Activated CD4-positive, CD25-positive, alpha-beta regulatory T cell treated with anti-CD3 and anti-CD28 coated beads, Interleukin-2, amount 50 U/mL, for 16 hours (primary cell): ENCODE data around the gene SSMEM1.
"Not testable (repeated sequence)": the region's sequence is repeated elsewhere in the genome, so short reads cannot be mapped to it uniquely, and the experiment has no call there.

Source experiments
- DNase-seq: peaks from one replicate; pipeline ENCODE4 v3.0.0-alpha.2; 2020; ENCODE audit warnings: low read depth, low spot score

SSMEM1 gene

DNA sequence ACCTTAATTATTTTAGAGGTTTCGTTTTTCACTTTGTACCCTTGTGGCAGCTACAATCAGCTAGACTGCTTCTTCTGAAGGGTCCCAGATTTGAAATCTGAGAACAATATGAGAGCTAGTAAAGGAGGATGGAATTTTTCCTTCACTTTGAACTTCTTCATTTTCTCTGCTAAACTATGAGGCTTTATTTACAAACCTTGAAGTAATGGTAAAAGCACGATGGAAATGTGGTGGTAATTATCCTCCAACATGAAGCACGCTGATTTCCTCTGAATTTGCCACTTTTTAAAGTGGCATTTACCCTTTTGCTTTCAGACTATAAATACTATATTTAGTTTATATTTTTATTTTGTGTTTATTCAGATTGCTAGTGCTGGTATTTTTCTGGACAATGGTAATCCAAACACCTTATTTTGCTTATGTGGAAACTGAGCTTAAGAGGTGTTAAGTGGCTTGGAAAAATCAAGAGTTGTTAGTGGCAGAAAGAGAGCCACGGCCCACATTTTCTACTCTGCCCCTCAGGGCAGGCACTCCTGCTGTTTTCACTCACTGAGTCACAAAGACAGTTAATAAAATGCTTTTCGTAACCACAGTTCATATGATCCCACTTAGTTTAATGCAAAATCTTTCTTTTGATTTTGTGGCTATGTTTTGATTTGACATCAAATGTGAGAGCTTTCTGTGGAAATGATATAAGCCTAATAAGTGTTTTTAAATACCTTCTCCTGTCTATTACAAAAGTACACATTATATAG is 2.7 kb downstream of the SSMEM1 start:
- no peak for DNase-seq

DNA sequence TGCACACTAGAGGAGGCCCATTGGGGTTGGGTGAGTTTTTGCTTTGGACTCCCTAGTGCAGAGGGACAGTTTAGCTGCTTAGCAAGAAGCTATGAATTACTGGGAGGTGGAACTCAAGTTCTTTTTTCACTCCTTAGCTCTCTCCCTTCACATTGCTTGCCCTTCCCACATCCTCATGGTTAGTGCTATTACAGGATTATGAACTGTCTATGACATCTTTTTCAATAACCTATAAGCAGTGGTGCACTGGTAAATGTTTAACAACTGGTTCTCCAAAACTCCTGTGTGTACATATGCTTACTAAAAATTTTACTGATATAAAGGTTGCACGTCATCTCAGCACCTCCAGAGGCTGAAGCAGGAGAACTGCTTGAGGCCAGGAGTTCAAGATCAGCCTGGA is 6.2 kb downstream of the SSMEM1 start:
- DNase-seq, result no peak

DNA sequence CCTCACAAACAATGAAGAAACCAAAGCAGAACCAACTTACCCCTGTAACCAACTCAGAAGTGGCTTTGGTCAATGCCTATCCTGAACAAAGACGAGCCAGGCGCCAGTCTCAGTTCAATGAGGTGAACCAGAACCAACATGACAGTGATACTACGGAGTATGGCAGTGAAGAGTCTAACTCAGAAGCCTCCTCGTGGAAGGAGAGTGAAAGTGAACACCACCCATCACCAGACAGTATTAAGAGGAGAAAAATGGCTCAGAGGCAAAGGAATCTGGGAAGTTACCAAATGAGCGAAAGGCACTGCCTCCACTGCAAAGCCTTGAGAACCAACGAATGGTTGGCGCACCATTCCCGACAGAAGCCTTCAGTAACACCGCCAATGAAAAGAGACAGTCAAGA is 8.4 kb downstream of the SSMEM1 start:
- no peak for DNase-seq

GRCh38 chr7:130216750-130217149 is 9.1 kb downstream of the SSMEM1 start:
- no peak for DNase-seq

- DNase-seq, result no peak
Measured at GRCh38 chr7:130218806-130219620, 11.4 kb downstream of the SSMEM1 start.

DNA sequence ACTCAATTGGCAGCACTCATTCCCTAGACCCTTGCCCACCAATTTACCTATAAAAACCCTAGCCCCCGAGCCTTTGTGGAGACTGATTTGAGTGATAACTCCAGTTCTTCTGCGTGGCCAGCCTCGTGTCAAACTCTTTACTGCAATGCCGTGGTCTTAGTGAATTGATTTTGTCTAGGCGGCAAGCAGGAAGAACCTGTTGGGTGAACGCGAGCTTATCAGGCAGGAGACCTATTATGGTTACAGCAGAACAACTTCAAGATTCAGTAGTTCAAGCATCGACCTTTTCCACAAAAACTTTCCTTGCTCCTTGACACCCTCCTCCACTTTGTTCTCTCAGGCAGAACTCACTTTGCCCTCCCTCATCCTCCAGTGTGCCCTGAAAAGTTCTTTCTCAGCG is 12.2 kb downstream of the SSMEM1 start:
- no peak for DNase-seq

DNA sequence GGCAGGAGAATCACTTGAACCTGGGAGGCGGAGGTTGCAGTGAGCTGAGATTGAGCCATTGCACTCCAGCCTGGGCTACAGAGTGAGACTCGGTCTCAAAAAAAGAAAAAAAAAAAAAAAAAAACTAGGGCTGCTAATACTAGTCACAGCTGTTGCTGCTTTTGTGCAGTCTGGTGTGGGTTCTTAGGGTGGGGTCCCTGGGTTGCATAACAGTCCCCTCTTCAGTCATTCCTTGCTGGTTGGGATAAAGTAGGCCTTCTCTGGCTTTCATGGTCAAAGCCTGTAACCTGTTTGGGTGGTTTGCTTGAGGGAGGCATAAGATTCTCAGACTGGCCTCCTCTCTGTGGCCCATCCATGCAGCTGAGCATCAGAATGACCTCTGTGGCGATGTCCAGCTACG is 14.1 kb downstream of the SSMEM1 start:
- no peak for DNase-seq

GRCh38 chr7:130223646-130224045 is 16.0 kb downstream of the SSMEM1 start:
- no peak for DNase-seq

DNA sequence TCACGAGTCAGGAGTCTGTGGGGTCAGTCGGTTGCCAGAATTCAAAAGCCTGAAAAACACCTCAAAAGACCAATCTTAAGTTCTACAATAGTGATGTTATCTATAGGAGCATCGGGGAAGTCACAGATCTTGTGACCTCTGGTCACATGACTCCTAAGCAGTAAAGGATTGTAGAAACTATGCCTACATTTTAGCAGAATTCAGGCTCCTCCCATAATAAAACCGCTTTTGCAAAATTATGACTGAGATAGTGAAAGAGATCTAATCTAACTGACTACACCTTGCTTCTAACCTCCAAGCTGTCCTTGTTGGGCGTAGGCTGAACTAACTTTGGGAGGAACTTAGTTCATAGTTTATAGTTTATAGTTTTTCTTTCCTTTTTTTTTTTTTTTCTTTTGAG is 16.6 kb downstream of the SSMEM1 start:
- no peak for DNase-seq

DNA sequence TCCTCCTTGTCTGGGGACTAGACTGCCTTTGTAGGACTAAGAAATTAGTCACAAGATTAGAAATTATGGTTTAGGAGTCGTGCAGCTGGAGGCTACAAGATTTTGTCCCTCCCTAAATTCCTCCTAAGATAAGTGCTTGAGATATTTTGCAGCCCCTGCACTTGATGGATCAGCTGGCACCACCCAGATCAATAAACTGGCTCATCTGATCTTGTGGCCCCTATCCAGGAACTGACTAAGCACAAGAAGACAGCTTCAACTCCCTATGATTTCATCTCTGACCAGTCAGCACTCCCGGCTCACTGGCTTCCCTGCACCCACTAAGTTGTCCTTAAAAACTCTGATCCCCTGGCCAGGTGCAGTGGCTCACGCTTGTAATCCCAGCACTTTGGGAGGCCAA is 17.3 kb downstream of the SSMEM1 start:
- DNase-seq, result not testable (repeated sequence)

GRCh38 chr7:130226333-130226732 is 18.7 kb downstream of the SSMEM1 start:
- DNase-seq, result no peak

- no peak for DNase-seq
Measured at GRCh38 chr7:130227883-130228575, 20.4 kb downstream of the SSMEM1 start.

- no peak for DNase-seq
Measured at GRCh38 chr7:130228840-130229502, 21.3 kb downstream of the SSMEM1 start.

- DNase-seq, result not testable (repeated sequence)
Measured at GRCh38 chr7:130229981-130230380, 22.3 kb downstream of the SSMEM1 start.

GRCh38 chr7:130231792-130232191 is 24.1 kb downstream of the SSMEM1 start:
- DNase-seq, result no peak

DNA sequence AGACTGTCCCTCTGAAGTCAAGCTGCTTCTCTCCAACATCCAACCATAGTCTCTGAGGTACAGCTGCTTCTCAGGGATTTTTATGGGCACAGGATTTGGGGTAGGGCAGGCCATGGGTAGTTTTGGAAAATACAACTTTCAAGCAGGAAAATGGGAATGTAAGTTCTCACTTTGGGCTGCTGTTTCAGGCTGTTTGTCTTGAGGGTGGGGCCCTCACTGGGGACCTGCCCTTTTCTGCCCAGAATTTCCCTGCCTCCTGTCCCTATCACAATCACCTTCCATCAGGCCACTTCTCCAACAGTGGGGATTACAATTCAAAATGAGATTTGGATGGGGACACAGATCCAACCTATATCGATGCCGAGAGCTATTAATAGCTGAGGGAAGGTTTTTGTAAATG is 24.5 kb downstream of the SSMEM1 start:
- no peak for DNase-seq

GRCh38 chr7:130234078-130234477 is 26.4 kb downstream of the SSMEM1 start:
- DNase-seq, result no peak

GRCh38 chr7:130236361-130236760 is 28.7 kb downstream of the SSMEM1 start:
- DNase-seq, result not testable (repeated sequence)

DNA sequence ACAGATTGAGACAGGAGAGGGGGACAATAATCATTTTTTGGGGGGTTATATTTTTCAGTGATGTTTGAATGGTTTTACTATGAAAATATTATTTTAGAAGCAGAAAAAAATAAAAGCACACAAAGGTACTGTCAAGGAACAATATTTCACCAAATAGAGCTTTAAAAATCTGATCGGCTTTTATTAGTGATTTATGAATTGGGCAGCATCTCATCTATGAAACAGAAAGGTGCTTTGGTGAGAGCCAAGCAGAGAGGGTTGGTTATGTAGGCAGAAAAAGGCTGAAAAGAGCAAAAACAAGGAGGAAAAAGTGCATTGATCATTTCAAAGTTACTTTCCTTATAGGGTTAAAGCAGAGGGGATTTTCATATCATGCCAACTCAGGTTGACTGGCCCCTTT is 32.6 kb downstream of the SSMEM1 start:
- DNase-seq, result no peak

- DNase-seq, result peak; percentile 27
Measured at GRCh38 chr7:130242198-130243014, 34.7 kb downstream of the SSMEM1 start.

GRCh38 chr7:130243486-130243885 is 35.8 kb downstream of the SSMEM1 start:
- DNase-seq, result not testable (repeated sequence)
